Testis (tissue), 3 donors: ENCODE results near the gene ENTHD1. TPM values are rescaled to one million over a fixed set of nuclear protein-coding genes. Genes with fewer than 3 reads are reported as not detected.

Experiments
- DNase-seq: peaks from one replicate; pipeline ENCODE4 v3.0.0-alpha.2; 2019
- H3K27ac ChIP-seq, 2 donors: fragments of 200-600 bp; sonication (generic); one replicate each; pipeline ENCODE4 v1.5.1; 2019
- H3K27me3 ChIP-seq: fragments of 200-600 bp; sonication (generic); one replicate; pipeline ENCODE4 v1.5.1; 2019
- H3K36me3 ChIP-seq: fragments of 200-600 bp; sonication (generic); one replicate; pipeline ENCODE4 v1.5.1; 2017; ENCODE audit warnings: low read depth; ENCODE audit errors: missing control alignments
- H3K4me1 ChIP-seq: fragments of 200-600 bp; sonication (generic); one replicate; pipeline ENCODE4 v1.5.1; 2019
- H3K4me3 ChIP-seq, 2 donors: fragments of 200-600 bp; sonication (generic); one replicate each; pipeline ENCODE4 v1.5.1; 2017 to 2019
- H3K9me3 ChIP-seq: fragments of 200-600 bp; sonication (generic); one replicate; pipeline ENCODE4 v1.5.1; 2017
- CTCF ChIP-seq, 3 experiments: fragments of 450-650 bp in 2 of 3; fragments of 200-600 bp in 1 of 3; sonication (generic) in 1 of 3; IDR thresholded peaks; one replicate each; pipeline ENCODE4 v1.5.1; 2016 to 2019; ENCODE audit warnings: antibody characterized with exemption in 3 of 3, mild to moderate bottlenecking in 2 of 3, moderate library complexity in 1 of 3
- POLR2A ChIP-seq: fragments of 450-650 bp; IDR thresholded peaks from one replicate; pipeline ENCODE4 v1.6.1; 2017; ENCODE audit warnings: antibody characterized with exemption, mild to moderate bottlenecking, moderate library complexity
- WGBS, 2 donors: methylation state at CpG; one replicate each; pipeline ENCODE4 v1.1.5; 2018; 5-methylcytosine and 5-hydroxymethylcytosine counted together
- intact Hi-C: fragments of 100-400 bp; cut with DNase I; formaldehyde crosslinking; loops from one replicate; pipeline ENCODE4 v1.15.1; 2023; ENCODE audit warnings: low total_unique reads
- polyA plus RNA-seq: library from polyadenylated mRNA; stranded (reverse); fragments of 350-450 nt; fragmentation: Illumina TruSeq; extraction: RNeasy Lipid Tissue Mini Kit (QIAGEN cat#74804); gene quantifications from one replicate; pipeline ENCODE4 v1.2.3, GENCODE V29; 2014; ENCODE audit warnings: low read depth, low replicate concordance; ENCODE audit not compliant: insufficient read depth
- small RNA-seq, 2 donors: library from RNA; depleted of rRNA; stranded (forward); fragments of <200 nt; gene quantifications; one replicate each; pipeline ENCODE3, GENCODE V24; 2016
- total RNA-seq, 2 donors: library from RNA; depleted of rRNA; stranded (reverse); fragments of >200 nt; gene quantifications; one replicate each; pipeline ENCODE4 v1.2.3, GENCODE V29; 2016

ENTHD1 gene
- total and polyA plus RNA-seq, 3 donors from 2014 or later = 10.9 to 21.1 (median 12.0) TPM

- Histone ChIP-seq H3K4me3 (no peak overlapping the region), H3K9me3 (no peaks in the 10 kb centered on the region), H3K4me1 (no peaks in the 10 kb centered on the region), H3K27ac (no peak overlapping the region), H3K27me3 (no peaks in the 10 kb centered on the region), H3K36me3 (no peaks in the 10 kb centered on the region)
- DNase-seq = no peak
- WGBS, 2 donors = 76 to 86% methylated on average over 14 of the region's 14 CpGs
- intact Hi-C loops = no loop called here
- TF ChIP-seq POLR2A (no peak), CTCF (IDR thresholded peaks at IDR 0.05) (no peak)
Measured at GRCh38 chr22:39697790-39698430, 195.7 kb downstream of the ENTHD1 start.

GRCh38 chr22:39693943-39694500 is 199.5 kb downstream of the ENTHD1 start:
- WGBS, 2 donors = 76 to 85% methylated on average over 7 to 13 of the region's 14 CpGs
- intact Hi-C loops = no loop called here
- no peak overlapping the region for H3K27ac ChIP-seq
- TF ChIP-seq POLR2A (no peak), CTCF (IDR thresholded peaks at IDR 0.05) (no peak)
- H3K9me3 ChIP-seq = no peaks in the 10 kb centered on the region
- H3K4me3 ChIP-seq = no peak overlapping the region
- H3K36me3 ChIP-seq = no peaks in the 10 kb centered on the region
- no peaks in the 10 kb centered on the region for H3K27me3 ChIP-seq
- no peak for DNase-seq
- H3K4me1 ChIP-seq = peaks cover 13% of the 10 kb centered on the region

Small RNA genes lying within 50 kb of the gene (small RNA-seq; reads per million reads assigned to genes)
- 0 reads per million in 2 donors for gene RN7SKP210

Other genes with a start within 250 kb of the ENTHD1 start
- gene GRAP2, start 7.3 kb upstream of the ENTHD1 start, total RNA-seq = 1 to 10 TPM; 5.3 to 6.1 TPM
- gene GRAP2, start 7.3 kb upstream of the ENTHD1 start, polyA plus RNA-seq = 5.0 TPM
- under 1 TPM; 0.43 to 0.47 TPM for gene TMA7B, start 66.6 kb upstream of the ENTHD1 start, total RNA-seq
- not detected for gene TMA7B, start 66.6 kb upstream of the ENTHD1 start, polyA plus RNA-seq
- 10 to 100 TPM; 30.2 to 41.1 TPM for gene FAM83F, start 101.2 kb upstream of the ENTHD1 start, total RNA-seq
- 57.7 TPM for gene FAM83F, start 101.2 kb upstream of the ENTHD1 start, polyA plus RNA-seq